HG03139 (cell line): Measurements from ENCODE around the gene TULP1.

Experiments used
- ATAC-seq: cut with Tn5 transposase; IDR thresholded peaks from one replicate; pipeline ENCODE4 v1.9.1; 2021; ENCODE audit not compliant: unreplicated experiment

The TULP1 gene

GRCh38 chr6:35468980-35469750, 43.5 kb downstream of the TULP1 start:
- ATAC-seq = no peak

- ATAC-seq = peak; percentile 84
These were observed 44.3 kb downstream of the TULP1 start, which contains the start of gene RPL10A for GRCh38 chr6:35468181-35468979. RPL10A (plus strand) TSS chr6:35468401; CDS start chr6:35468435, 34 bp downstream.

- ATAC-seq = no peak
These were observed 47.0 kb downstream of the TULP1 start for GRCh38 chr6:35465646-35466045.

GRCh38 chr6:35463292-35463691, 49.4 kb downstream of the TULP1 start:
- ATAC-seq = no peak

GRCh38 chr6:35461270-35461669, 51.4 kb downstream of the TULP1 start:
- ATAC-seq = no peak

GRCh38 chr6:35457907-35458306, 54.8 kb downstream of the TULP1 start:
- no peak for ATAC-seq

GRCh38 chr6:35454391-35455110, 58.1 kb downstream of the TULP1 start:
- no peak for ATAC-seq

- ATAC-seq = no peak
These were observed 59.5 kb downstream of the TULP1 start for GRCh38 chr6:35453236-35453635.

- ATAC-seq = peak; percentile 84
These were observed 60.3 kb downstream of the TULP1 start, which contains the start of gene FANCE for GRCh38 chr6:35452183-35453090. FANCE (plus strand) TSS chr6:35452338; CDS start chr6:35452546, 208 bp downstream.

- ATAC-seq = no peak
These were observed 61.1 kb downstream of the TULP1 start for GRCh38 chr6:35451354-35452182.

- ATAC-seq = no peak
These were observed 63.3 kb downstream of the TULP1 start for GRCh38 chr6:35449287-35449881.

GRCh38 chr6:35448191-35448590, 64.5 kb downstream of the TULP1 start:
- no peak for ATAC-seq
